ENCODE measurements around the gene CTIF. TPM values are rescaled to one million over a fixed set of nuclear protein-coding genes. Genes with fewer than 3 reads are reported as not detected.

The CTIF gene
- total RNA-seq, 1 experiment from 2014 or later = 5.8 TPM

DNA sequence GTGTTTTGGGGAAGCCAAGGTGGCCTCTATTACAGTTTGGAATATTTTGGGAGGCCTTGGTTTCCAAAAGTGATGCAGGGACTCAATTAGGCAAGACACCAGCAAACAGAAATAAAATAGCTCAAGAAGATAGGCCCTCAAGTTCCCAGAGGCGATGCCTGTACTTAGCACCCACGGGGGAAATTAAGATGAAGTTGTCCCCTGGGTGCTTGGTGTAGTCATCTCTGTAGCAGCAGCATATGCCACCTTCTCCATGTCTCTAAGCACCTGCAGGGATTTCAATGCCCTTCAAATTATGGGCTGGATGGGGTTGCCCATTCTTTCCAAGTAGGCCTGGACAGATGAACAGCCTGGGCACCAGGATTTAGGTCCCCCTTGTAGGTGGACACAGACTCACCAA, 185.0 kb downstream of the CTIF start:
- intact Hi-C loops (cut with micrococcal nuclease) = no loop called here
- Histone ChIP-seq H3K4me1 (ENCODE audit: insufficient read depth, low read length) (peaks cover 7% of the 10 kb centered on the region), H3K79me2 (ENCODE audit: low read length) (no peaks in the 10 kb centered on the region), H3K9me2 (replicated peaks; ENCODE audit: low read length) (no peaks in the 10 kb centered on the region), H3K27me3 (ENCODE audit: low read length) (no peaks in the 10 kb centered on the region), H3K4me3 (ENCODE audit: low read length) (no peak overlapping the region), H3F3A (ENCODE audit: low read length, unreplicated experiment) (no peaks in the 10 kb centered on the region), H3K36me3 (ENCODE audit: low read depth, low read length) (no peaks in the 10 kb centered on the region), H2AFZ (ENCODE audit: low read length) (no peak overlapping the region), H3K9ac (ENCODE audit: low read length) (no peak overlapping the region), H4K20me1 (ENCODE audit: low read length) (no peaks in the 10 kb centered on the region), H3K27ac (ENCODE audit: low read length) (no peak overlapping the region), H3K4me2 (ENCODE audit: low read length) (no peak overlapping the region), H3K9me3 (ENCODE audit: low read length) (no peaks in the 10 kb centered on the region)
- ATAC-seq = no peak
- TF ChIP-seq EZH2phosphoT487 (IDR thresholded peaks at IDR 0.05; ENCODE audit: borderline replicate concordance, low read length) (no peak), EZH2 (IDR thresholded peaks at IDR 0.05; ENCODE audit: low read length, unreplicated experiment) (no peak)
- TF ChIP-seq, protein P1, sequence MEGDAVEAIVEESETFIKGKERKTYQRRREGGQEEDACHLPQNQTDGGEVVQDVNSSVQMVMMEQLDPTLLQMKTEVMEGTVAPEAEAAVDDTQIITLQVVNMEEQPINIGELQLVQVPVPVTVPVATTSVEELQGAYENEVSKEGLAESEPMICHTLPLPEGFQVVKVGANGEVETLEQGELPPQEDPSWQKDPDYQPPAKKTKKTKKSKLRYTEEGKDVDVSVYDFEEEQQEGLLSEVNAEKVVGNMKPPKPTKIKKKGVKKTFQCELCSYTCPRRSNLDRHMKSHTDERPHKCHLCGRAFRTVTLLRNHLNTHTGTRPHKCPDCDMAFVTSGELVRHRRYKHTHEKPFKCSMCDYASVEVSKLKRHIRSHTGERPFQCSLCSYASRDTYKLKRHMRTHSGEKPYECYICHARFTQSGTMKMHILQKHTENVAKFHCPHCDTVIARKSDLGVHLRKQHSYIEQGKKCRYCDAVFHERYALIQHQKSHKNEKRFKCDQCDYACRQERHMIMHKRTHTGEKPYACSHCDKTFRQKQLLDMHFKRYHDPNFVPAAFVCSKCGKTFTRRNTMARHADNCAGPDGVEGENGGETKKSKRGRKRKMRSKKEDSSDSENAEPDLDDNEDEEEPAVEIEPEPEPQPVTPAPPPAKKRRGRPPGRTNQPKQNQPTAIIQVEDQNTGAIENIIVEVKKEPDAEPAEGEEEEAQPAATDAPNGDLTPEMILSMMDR (conservative IDR thresholded peaks at IDR 0.05; ENCODE audit: low read depth, low read length) = no peak
- POLR2A ChIA-PET (ENCODE audit: unreplicated experiment) = no interaction called here
- BruUV-seq (replicated peaks) = no TSS peak
- CTCF ChIA-PET = no interaction called here
- no peak for DNase-seq

- Histone ChIP-seq H3K36me3 (ENCODE audit: low read depth, low read length) (no peaks in the 10 kb centered on the region), H3F3A (ENCODE audit: low read length, unreplicated experiment) (no peaks in the 10 kb centered on the region), H3K9me2 (replicated peaks; ENCODE audit: low read length) (no peaks in the 10 kb centered on the region), H3K9me3 (ENCODE audit: low read length) (no peaks in the 10 kb centered on the region), H3K27me3 (ENCODE audit: low read length) (no peaks in the 10 kb centered on the region), H2AFZ (ENCODE audit: low read length) (no peak overlapping the region), H3K9ac (ENCODE audit: low read length) (no peak overlapping the region), H4K20me1 (ENCODE audit: low read length) (no peaks in the 10 kb centered on the region), H3K79me2 (ENCODE audit: low read length) (no peaks in the 10 kb centered on the region), H3K4me1 (ENCODE audit: insufficient read depth, low read length) (peaks cover 11% of the 10 kb centered on the region), H3K27ac (ENCODE audit: low read length) (no peak overlapping the region), H3K4me2 (ENCODE audit: low read length) (no peak overlapping the region), H3K4me3 (ENCODE audit: low read length) (no peak overlapping the region)
- no TSS peak for BruUV-seq (replicated peaks)
- DNase-seq (no peak), ATAC-seq (no peak)
- ChIA-PET POLR2A (ENCODE audit: unreplicated experiment) (no interaction called here), CTCF (no interaction called here)
- TF ChIP-seq, protein P1 (conservative IDR thresholded peaks at IDR 0.05; ENCODE audit: low read depth, low read length) = no peak
- TF ChIP-seq EZH2phosphoT487 (IDR thresholded peaks at IDR 0.05; ENCODE audit: borderline replicate concordance, low read length) = no peak
- no peak for TF ChIP-seq EZH2 (IDR thresholded peaks at IDR 0.05; ENCODE audit: low read length, unreplicated experiment)
- intact Hi-C loops (cut with micrococcal nuclease) = no loop called here
Measured at GRCh38 chr18:48724442-48724841, 185.6 kb downstream of the CTIF start.

DNA sequence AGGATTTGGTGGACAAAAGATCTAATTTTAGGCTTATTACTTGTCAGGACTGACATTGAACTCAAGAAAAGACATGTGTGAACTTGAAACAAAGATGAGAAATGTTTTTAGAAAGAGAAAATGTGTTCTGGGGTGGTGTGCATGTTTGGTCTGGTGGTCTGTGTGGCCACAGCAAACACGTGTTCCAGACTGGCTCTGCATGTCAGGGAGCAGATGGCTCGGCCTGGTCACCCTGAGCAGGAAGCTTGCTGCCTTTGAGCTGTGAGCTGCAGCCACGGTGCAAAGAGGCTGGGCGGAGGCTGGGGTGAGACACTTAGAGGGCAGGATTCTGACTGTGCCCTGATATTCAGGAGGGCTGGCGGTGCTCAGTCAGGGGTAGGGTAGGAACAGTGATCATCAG, 186.1 kb downstream of the CTIF start:
- H3K9me2 ChIP-seq (replicated peaks; ENCODE audit: low read length) = no peaks in the 10 kb centered on the region
- ChIA-PET CTCF (no interaction called here), POLR2A (ENCODE audit: unreplicated experiment) (no interaction called here)
- H3K4me3 ChIP-seq (ENCODE audit: low read length) = no peak overlapping the region
- ATAC-seq (no peak), DNase-seq (no peak)
- no peaks in the 10 kb centered on the region for H3F3A ChIP-seq (ENCODE audit: low read length, unreplicated experiment)
- intact Hi-C loops (cut with micrococcal nuclease) = no loop called here
- H3K4me1 ChIP-seq (ENCODE audit: insufficient read depth, low read length) = peaks cover 11% of the 10 kb centered on the region
- H4K20me1 ChIP-seq (ENCODE audit: low read length) = no peaks in the 10 kb centered on the region
- no peaks in the 10 kb centered on the region for H3K36me3 ChIP-seq (ENCODE audit: low read depth, low read length)
- BruUV-seq (replicated peaks) = no TSS peak
- H3K9me3 ChIP-seq (ENCODE audit: low read length) = no peaks in the 10 kb centered on the region
- H3K27me3 ChIP-seq (ENCODE audit: low read length) = no peaks in the 10 kb centered on the region
- H2AFZ ChIP-seq (ENCODE audit: low read length) = no peak overlapping the region
- H3K79me2 ChIP-seq (ENCODE audit: low read length) = no peaks in the 10 kb centered on the region
- no peak overlapping the region for H3K27ac ChIP-seq (ENCODE audit: low read length)
- no peak overlapping the region for H3K4me2 ChIP-seq (ENCODE audit: low read length)
- TF ChIP-seq, protein P1 (conservative IDR thresholded peaks at IDR 0.05; ENCODE audit: low read depth, low read length) = no peak
- TF ChIP-seq EZH2phosphoT487 (IDR thresholded peaks at IDR 0.05; ENCODE audit: borderline replicate concordance, low read length) = no peak
- TF ChIP-seq EZH2 (IDR thresholded peaks at IDR 0.05; ENCODE audit: low read length, unreplicated experiment) = no peak
- no peak overlapping the region for H3K9ac ChIP-seq (ENCODE audit: low read length)
